ENCODE results near the gene HIVEP3.
"Not testable (repeated sequence)": the region's sequence is repeated elsewhere in the genome, so short reads cannot be mapped to it uniquely, and the experiment has no call there.

The HIVEP3 gene

GRCh38 chr1:41572224-41572623 is 346.5 kb downstream of the HIVEP3 start:
- no peak for DNase-seq

- no peak for DNase-seq
These were observed 347.7 kb downstream of the HIVEP3 start for GRCh38 chr1:41571041-41571440.

GRCh38 chr1:41568204-41568603 is 350.5 kb downstream of the HIVEP3 start:
- DNase-seq = no peak

- DNase-seq = no peak
These were observed 351.8 kb downstream of the HIVEP3 start for GRCh38 chr1:41566969-41567368.

GRCh38 chr1:41566274-41566885 is 352.3 kb downstream of the HIVEP3 start:
- no peak for DNase-seq

GRCh38 chr1:41564741-41565475 is 353.8 kb downstream of the HIVEP3 start:
- DNase-seq = no peak

GRCh38 chr1:41562328-41562727 is 356.4 kb downstream of the HIVEP3 start:
- DNase-seq = no peak

GRCh38 chr1:41560931-41561330 is 357.8 kb downstream of the HIVEP3 start:
- no peak for DNase-seq

GRCh38 chr1:41560496-41560895 is 358.2 kb downstream of the HIVEP3 start:
- no peak for DNase-seq

- no peak for DNase-seq
These were observed 359.4 kb downstream of the HIVEP3 start for GRCh38 chr1:41559331-41559730.

- no peak for DNase-seq
These were observed 360.0 kb downstream of the HIVEP3 start for GRCh38 chr1:41558761-41559171.

GRCh38 chr1:41557751-41558455 is 360.8 kb downstream of the HIVEP3 start:
- DNase-seq = no peak

GRCh38 chr1:41554746-41555145 is 364.0 kb downstream of the HIVEP3 start:
- DNase-seq = not testable (repeated sequence)

GRCh38 chr1:41547781-41548560 is 370.8 kb downstream of the HIVEP3 start:
- peak; percentile 99 for DNase-seq

GRCh38 chr1:41547336-41547735 is 371.4 kb downstream of the HIVEP3 start:
- no peak for DNase-seq

- DNase-seq = no peak
These were observed 371.9 kb downstream of the HIVEP3 start for GRCh38 chr1:41546833-41547135.

GRCh38 chr1:41545996-41546832 is 372.5 kb downstream of the HIVEP3 start:
- DNase-seq = no peak

GRCh38 chr1:41542196-41542930 is 376.4 kb downstream of the HIVEP3 start:
- no peak for DNase-seq

GRCh38 chr1:41541592-41541952 is 377.1 kb downstream of the HIVEP3 start:
- DNase-seq = no peak

- DNase-seq = no peak
These were observed 377.7 kb downstream of the HIVEP3 start for GRCh38 chr1:41540886-41541591.

GRCh38 chr1:41539999-41540398 is 378.7 kb downstream of the HIVEP3 start:
- no peak for DNase-seq
